ENCODE results near the gene GRIP2.

DNA sequence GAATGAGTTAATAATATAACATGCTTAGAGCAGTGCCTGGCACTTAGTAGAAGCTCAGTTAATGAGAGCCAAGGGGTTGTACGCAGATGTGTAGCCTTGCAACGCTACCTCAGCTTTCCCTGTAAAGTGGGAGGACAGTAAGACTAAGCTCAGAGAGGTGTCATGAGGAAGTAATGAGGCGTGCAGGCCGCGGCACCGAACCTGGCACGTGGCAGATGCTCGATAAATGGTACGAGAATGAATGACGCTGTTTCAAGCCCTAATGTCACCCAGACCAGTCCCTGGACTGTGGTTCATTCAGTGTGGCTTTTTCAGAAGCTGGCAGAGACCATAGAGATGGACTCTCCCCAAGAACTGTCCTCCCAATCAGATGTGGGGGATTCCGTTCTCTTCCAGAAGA lies 21.2 kb downstream of the GRIP2 start:
- no peak for TF ChIP-seq POLR2A (IDR thresholded peaks at IDR 0.05)
- TF ChIP-seq, protein P1, sequence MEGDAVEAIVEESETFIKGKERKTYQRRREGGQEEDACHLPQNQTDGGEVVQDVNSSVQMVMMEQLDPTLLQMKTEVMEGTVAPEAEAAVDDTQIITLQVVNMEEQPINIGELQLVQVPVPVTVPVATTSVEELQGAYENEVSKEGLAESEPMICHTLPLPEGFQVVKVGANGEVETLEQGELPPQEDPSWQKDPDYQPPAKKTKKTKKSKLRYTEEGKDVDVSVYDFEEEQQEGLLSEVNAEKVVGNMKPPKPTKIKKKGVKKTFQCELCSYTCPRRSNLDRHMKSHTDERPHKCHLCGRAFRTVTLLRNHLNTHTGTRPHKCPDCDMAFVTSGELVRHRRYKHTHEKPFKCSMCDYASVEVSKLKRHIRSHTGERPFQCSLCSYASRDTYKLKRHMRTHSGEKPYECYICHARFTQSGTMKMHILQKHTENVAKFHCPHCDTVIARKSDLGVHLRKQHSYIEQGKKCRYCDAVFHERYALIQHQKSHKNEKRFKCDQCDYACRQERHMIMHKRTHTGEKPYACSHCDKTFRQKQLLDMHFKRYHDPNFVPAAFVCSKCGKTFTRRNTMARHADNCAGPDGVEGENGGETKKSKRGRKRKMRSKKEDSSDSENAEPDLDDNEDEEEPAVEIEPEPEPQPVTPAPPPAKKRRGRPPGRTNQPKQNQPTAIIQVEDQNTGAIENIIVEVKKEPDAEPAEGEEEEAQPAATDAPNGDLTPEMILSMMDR (IDR thresholded peaks at IDR 0.05), result no peak
